ENCODE results near the gene KLHL20.
"Not testable (repeated sequence)": the region's sequence is repeated elsewhere in the genome, so short reads cannot be mapped to it uniquely, and the experiment has no call there.

The KLHL20 gene, protein sequence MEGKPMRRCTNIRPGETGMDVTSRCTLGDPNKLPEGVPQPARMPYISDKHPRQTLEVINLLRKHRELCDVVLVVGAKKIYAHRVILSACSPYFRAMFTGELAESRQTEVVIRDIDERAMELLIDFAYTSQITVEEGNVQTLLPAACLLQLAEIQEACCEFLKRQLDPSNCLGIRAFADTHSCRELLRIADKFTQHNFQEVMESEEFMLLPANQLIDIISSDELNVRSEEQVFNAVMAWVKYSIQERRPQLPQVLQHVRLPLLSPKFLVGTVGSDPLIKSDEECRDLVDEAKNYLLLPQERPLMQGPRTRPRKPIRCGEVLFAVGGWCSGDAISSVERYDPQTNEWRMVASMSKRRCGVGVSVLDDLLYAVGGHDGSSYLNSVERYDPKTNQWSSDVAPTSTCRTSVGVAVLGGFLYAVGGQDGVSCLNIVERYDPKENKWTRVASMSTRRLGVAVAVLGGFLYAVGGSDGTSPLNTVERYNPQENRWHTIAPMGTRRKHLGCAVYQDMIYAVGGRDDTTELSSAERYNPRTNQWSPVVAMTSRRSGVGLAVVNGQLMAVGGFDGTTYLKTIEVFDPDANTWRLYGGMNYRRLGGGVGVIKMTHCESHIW

DNA sequence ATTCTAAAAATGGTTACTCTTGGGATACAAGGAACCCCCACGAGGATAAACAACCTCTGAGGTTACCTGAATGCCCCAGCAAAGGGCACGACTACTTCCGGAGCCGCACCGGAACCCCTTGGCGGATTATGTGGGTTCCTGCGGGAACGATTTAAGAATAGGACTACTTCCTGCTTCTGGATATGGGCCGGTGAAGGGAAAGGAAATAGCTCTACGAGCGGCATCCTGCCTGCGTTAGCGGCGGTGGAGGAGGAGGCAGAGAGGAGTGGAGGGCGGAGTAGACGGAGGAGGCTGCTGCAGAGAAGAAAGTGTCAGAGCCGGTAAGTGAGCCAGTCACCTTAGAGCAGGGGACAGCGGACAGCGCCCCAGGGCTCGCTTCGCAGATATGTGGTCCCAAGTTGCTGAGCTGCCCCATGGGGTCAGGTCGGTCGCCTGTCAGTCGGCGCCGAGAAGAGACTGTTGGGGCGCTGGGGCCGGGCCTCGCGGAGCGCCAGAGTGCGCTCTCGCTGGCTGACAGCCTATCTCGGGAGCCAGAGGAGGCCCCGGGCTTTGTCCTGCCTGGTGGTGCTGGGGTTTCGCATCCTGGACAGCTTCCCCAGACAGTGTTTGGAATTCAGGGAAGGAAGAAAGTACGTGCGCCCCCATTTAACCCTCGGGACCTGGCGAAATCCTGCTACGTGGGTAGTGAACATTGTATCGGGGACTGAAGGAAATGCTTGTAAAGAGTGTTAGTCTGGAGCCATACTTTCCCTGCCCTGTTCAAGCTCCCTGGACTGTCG lies at the start of gene KLHL20:
KLHL20 (plus strand) TSS at position 223 of the 779 bp plus-strand sequence. CDS start 1,063 bp downstream, outside the sequence.
- H3K4me1 ChIP-seq (ENCODE audit: control insufficient read depth, insufficient read depth, low read length): peaks cover 5% of the 10 kb centered on the region
- no peaks in the 10 kb centered on the region for H3K36me3 ChIP-seq (ENCODE audit: control insufficient read depth, insufficient read depth, low read length)
- H3K27me3 ChIP-seq (ENCODE audit: control insufficient read depth, insufficient read depth, low read length): peaks cover 8% of the 10 kb centered on the region
- H3K4me3 ChIP-seq (ENCODE audit: low read length): peak within 1 kb of the TSS; percentile 26
- H3K9ac ChIP-seq (ENCODE audit: low read length): peak within 1 kb of the TSS; percentile 79
- no peaks in the 10 kb centered on the region for H3K9me3 ChIP-seq (ENCODE audit: control insufficient read depth, low read length)

GRCh38 chr1:173666646-173667045 lies 48.1 kb upstream of the KLHL20 start:
- no peaks in the 10 kb centered on the region for H3K9me3 ChIP-seq (ENCODE audit: control insufficient read depth, low read length)

DNA sequence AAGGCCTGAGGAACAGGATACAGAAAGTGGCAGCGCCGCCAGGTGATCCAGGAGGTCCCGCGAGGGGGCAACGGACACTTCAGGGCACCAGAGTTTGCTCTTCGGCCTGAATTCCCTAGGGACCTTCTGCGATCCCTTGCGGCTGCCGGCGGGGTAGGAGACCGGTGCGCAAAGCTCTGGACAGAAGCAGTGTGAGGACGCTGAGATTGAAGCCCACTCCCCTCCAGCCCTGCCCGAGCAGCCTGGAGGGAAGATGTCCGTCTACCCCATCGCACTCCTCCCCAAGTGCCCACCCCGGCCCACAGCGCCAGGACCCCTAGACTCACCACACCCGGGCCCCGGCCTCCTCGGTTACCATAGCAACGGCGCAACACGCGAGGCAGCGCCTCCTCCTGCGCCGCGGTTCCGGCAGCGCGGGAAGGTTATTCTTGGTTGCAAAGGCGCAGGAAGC lies 45.3 kb upstream of the KLHL20 start, which contains the start of gene ANKRD45:
ANKRD45 (minus strand) TSS at position 361 of the 451 bp plus-strand sequence. CDS start 10,433 bp downstream, outside the sequence.
- Histone ChIP-seq H3K4me3 (ENCODE audit: low read length) (no peak within 1 kb of the TSS), H3K36me3 (ENCODE audit: control insufficient read depth, insufficient read depth, low read length) (no peaks in the 10 kb centered on the region), H3K9ac (ENCODE audit: low read length) (no peak within 1 kb of the TSS), H3K9me3 (ENCODE audit: control insufficient read depth, low read length) (no peaks in the 10 kb centered on the region), H3K27me3 (ENCODE audit: control insufficient read depth, insufficient read depth, low read length) (peaks cover 14% of the 10 kb centered on the region), H3K4me1 (ENCODE audit: control insufficient read depth, insufficient read depth, low read length) (no peaks in the 10 kb centered on the region)

More at GRCh38 chr1:173666646-173667045, 48.1 kb upstream of the KLHL20 start:
- no peak overlapping the region for H3K4me3 ChIP-seq (ENCODE audit: low read length)
- no peaks in the 10 kb centered on the region for H3K4me1 ChIP-seq (ENCODE audit: control insufficient read depth, insufficient read depth, low read length)
- no peak overlapping the region for H3K9ac ChIP-seq (ENCODE audit: low read length)
- H3K27me3 ChIP-seq (ENCODE audit: control insufficient read depth, insufficient read depth, low read length): peaks cover 14% of the 10 kb centered on the region
- H3K36me3 ChIP-seq (ENCODE audit: control insufficient read depth, insufficient read depth, low read length): no peaks in the 10 kb centered on the region

DNA sequence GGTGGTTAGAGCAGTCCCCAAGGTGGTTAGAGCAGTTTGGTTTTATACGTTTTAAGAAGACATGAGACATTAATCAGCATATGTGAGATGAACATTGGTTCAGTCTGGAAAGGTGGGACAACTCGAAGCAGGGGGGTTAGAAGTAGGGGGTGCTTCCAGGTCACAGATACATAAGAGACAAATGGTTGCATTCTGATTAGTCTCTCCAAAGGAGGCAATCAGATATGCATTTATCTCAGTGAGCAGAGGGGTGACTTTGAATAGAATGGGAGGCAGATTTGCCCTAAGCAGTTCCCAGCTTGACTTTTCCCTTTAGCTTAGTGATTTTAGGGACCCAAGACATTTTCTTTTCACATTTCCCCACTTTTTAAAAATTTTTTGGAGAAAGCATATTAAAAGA lies 40.3 kb upstream of the KLHL20 start:
- not testable (repeated sequence) for H3K4me1 ChIP-seq (ENCODE audit: control insufficient read depth, insufficient read depth, low read length); H3K36me3 ChIP-seq (ENCODE audit: control insufficient read depth, insufficient read depth, low read length); H3K27me3 ChIP-seq (ENCODE audit: control insufficient read depth, insufficient read depth, low read length); H3K9ac ChIP-seq (ENCODE audit: low read length); H3K4me3 ChIP-seq (ENCODE audit: low read length); H3K9me3 ChIP-seq (ENCODE audit: control insufficient read depth, low read length)

GRCh38 chr1:173680152-173680551 lies 34.6 kb upstream of the KLHL20 start:
- H3K9ac ChIP-seq (ENCODE audit: low read length); H3K36me3 ChIP-seq (ENCODE audit: control insufficient read depth, insufficient read depth, low read length); H3K4me1 ChIP-seq (ENCODE audit: control insufficient read depth, insufficient read depth, low read length); H3K9me3 ChIP-seq (ENCODE audit: control insufficient read depth, low read length); H3K4me3 ChIP-seq (ENCODE audit: low read length); H3K27me3 ChIP-seq (ENCODE audit: control insufficient read depth, insufficient read depth, low read length): not testable (repeated sequence)

GRCh38 chr1:173682184-173682583 lies 32.6 kb upstream of the KLHL20 start:
- Histone ChIP-seq H3K4me3 (ENCODE audit: low read length) (no peak overlapping the region), H3K27me3 (ENCODE audit: control insufficient read depth, insufficient read depth, low read length) (no peaks in the 10 kb centered on the region), H3K9me3 (ENCODE audit: control insufficient read depth, low read length) (no peaks in the 10 kb centered on the region), H3K36me3 (ENCODE audit: control insufficient read depth, insufficient read depth, low read length) (no peaks in the 10 kb centered on the region), H3K4me1 (ENCODE audit: control insufficient read depth, insufficient read depth, low read length) (no peaks in the 10 kb centered on the region), H3K9ac (ENCODE audit: low read length) (no peak overlapping the region)

- not testable (repeated sequence) for H3K27me3 ChIP-seq (ENCODE audit: control insufficient read depth, insufficient read depth, low read length); H3K4me1 ChIP-seq (ENCODE audit: control insufficient read depth, insufficient read depth, low read length); H3K36me3 ChIP-seq (ENCODE audit: control insufficient read depth, insufficient read depth, low read length); H3K9ac ChIP-seq (ENCODE audit: low read length); H3K4me3 ChIP-seq (ENCODE audit: low read length); H3K9me3 ChIP-seq (ENCODE audit: control insufficient read depth, low read length)
Measured at GRCh38 chr1:173683838-173684237, 30.9 kb upstream of the KLHL20 start.

DNA sequence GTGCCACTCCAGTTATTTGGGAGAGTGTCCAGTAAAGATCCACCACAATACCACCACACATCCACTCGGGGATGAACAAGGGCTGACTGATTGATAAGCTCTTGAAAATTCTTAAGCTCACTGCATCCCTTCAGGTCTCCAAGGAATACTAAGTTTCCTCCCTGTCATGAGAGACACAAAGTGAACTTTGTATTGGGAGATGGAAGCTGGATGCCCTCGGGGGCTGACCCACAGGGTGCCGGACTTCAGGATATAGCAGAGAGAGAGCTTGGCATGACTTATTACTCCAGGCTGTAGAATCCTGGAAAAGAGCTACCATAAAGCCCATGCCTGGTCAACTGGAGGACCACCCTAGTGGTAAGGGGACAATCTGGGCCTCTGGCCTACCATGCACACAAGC lies 29.7 kb upstream of the KLHL20 start:
- not testable (repeated sequence) for H3K9ac ChIP-seq (ENCODE audit: low read length); H3K9me3 ChIP-seq (ENCODE audit: control insufficient read depth, low read length)

DNA sequence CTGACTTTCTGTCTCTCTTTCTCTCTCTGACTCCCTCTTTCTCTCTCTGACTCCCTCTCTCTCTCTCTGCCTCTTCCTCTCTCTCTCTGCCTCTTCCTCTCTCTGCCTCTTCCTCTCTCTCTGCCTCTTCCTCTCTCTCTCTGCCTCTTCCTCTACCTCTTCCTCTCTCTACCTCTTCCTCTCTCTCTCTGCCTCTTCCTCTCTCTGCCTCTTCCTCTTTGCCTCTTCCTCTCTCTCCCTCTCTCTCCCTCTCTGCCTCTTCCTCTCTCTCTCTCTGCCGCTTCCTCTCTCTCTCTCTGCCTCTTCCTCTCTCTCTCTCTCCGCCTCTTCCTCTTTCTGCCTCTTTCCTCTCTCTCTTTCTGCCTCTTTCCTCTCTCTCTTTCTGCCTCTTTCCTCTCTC lies 26.5 kb upstream of the KLHL20 start:
- no peaks in the 10 kb centered on the region for H3K9me3 ChIP-seq (ENCODE audit: control insufficient read depth, low read length)
- no peak overlapping the region for H3K4me3 ChIP-seq (ENCODE audit: low read length)
- H3K9ac ChIP-seq (ENCODE audit: low read length): no peak overlapping the region
- no peaks in the 10 kb centered on the region for H3K27me3 ChIP-seq (ENCODE audit: control insufficient read depth, insufficient read depth, low read length)
- H3K4me1 ChIP-seq (ENCODE audit: control insufficient read depth, insufficient read depth, low read length): no peaks in the 10 kb centered on the region
- no peaks in the 10 kb centered on the region for H3K36me3 ChIP-seq (ENCODE audit: control insufficient read depth, insufficient read depth, low read length)

More for the DNA sequence above, 29.7 kb upstream of the KLHL20 start:
- not testable (repeated sequence) for H3K4me3 ChIP-seq (ENCODE audit: low read length); H3K27me3 ChIP-seq (ENCODE audit: control insufficient read depth, insufficient read depth, low read length); H3K36me3 ChIP-seq (ENCODE audit: control insufficient read depth, insufficient read depth, low read length); H3K4me1 ChIP-seq (ENCODE audit: control insufficient read depth, insufficient read depth, low read length)

GRCh38 chr1:173693238-173693637 lies 21.5 kb upstream of the KLHL20 start:
- Histone ChIP-seq H3K27me3 (ENCODE audit: control insufficient read depth, insufficient read depth, low read length) (no peaks in the 10 kb centered on the region), H3K36me3 (ENCODE audit: control insufficient read depth, insufficient read depth, low read length) (no peaks in the 10 kb centered on the region), H3K9ac (ENCODE audit: low read length) (no peak overlapping the region), H3K4me3 (ENCODE audit: low read length) (no peak overlapping the region), H3K9me3 (ENCODE audit: control insufficient read depth, low read length) (no peaks in the 10 kb centered on the region), H3K4me1 (ENCODE audit: control insufficient read depth, insufficient read depth, low read length) (no peaks in the 10 kb centered on the region)

- H3K27me3 ChIP-seq (ENCODE audit: control insufficient read depth, insufficient read depth, low read length); H3K36me3 ChIP-seq (ENCODE audit: control insufficient read depth, insufficient read depth, low read length); H3K4me1 ChIP-seq (ENCODE audit: control insufficient read depth, insufficient read depth, low read length); H3K9me3 ChIP-seq (ENCODE audit: control insufficient read depth, low read length); H3K9ac ChIP-seq (ENCODE audit: low read length); H3K4me3 ChIP-seq (ENCODE audit: low read length): not testable (repeated sequence)
Measured at GRCh38 chr1:173701299-173701698, 13.5 kb upstream of the KLHL20 start.

DNA sequence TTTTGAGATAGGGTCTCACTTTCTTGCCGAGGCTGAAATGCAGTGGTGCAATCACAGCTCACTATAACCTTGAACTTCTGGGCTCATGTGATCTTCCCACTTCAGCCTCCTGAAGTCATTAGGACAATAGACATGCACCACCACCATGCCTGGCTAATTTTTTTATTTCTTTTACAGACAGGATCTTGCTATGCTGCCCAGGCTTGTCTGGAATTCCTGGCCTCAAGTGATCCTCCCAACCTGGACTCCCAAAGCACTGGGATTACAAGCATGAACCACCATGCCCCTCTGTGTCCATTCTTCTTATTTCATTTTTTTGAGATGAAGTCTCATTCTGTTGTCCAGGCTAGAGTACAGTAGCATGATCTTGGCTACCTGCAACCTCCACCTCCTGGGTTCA lies 12.0 kb upstream of the KLHL20 start:
- Histone ChIP-seq H3K36me3 (ENCODE audit: control insufficient read depth, insufficient read depth, low read length) (no peaks in the 10 kb centered on the region), H3K9me3 (ENCODE audit: control insufficient read depth, low read length) (no peaks in the 10 kb centered on the region), H3K27me3 (ENCODE audit: control insufficient read depth, insufficient read depth, low read length) (no peaks in the 10 kb centered on the region), H3K4me1 (ENCODE audit: control insufficient read depth, insufficient read depth, low read length) (no peaks in the 10 kb centered on the region), H3K4me3 (ENCODE audit: low read length) (no peak overlapping the region), H3K9ac (ENCODE audit: low read length) (no peak overlapping the region)

Measured in mucosa of stomach (tissue), 1 donor.